HepG2 (cell line): ENCODE results near the gene IMPDH1. TPM values are rescaled to one million over a fixed set of nuclear protein-coding genes. Genes with fewer than 3 reads are reported as not detected.

Source experiments
- ATAC-seq: fragments of 200-7000 bp; cut with Tn5 transposase; 3 replicates; pipeline ENCODE4 v1.9.1; 2020; ENCODE audit warnings: mild to moderate bottlenecking, moderate library complexity
- BruUV-seq: library from RNA; stranded (reverse); fragments of 400-500 nt; replicated peaks from 2 replicates; lab custom pipeline; 2021; lab: Mats Ljungman, UMichigan
- CTCF ChIA-PET: fragments of 300-600 bp; formaldehyde crosslinking; extraction: SDS; loops from one replicate; lab custom pipeline; 2021; ENCODE audit warnings: low total read pairs, inconsistent platforms, low intra/inter-chr PET ratio; lab: Yijun Ruan, JAX
- POLR2A ChIA-PET: fragments of 350-600 bp; sonication (Branson Sonifier 250); formaldehyde crosslinking; loops from one replicate; lab custom pipeline; 2020; ENCODE audit warnings: antibody characterized with exemption, inconsistent platforms; lab: Yijun Ruan, JAX
- DNase-seq: peaks from one replicate; pipeline ENCODE4 v3.0.0-alpha.2; 2015; ENCODE audit warnings: low spot score
- FAIRE-seq: peaks from 3 replicates; lab custom pipeline; 2011; peaks lifted over from hg19 to GRCh38; lab: Jason Lieb, UNC
- H2AFZ ChIP-seq: one replicate; pipeline ENCODE4 v1.6.1; 2011; ENCODE audit warnings: low read length, inconsistent platforms
- H3K27ac ChIP-seq: fragments of 300-600 bp; 3 replicates; pipeline ENCODE4 v1.8.0; 2011; ENCODE audit warnings: mixed run types, mild to moderate bottlenecking, mixed read lengths, low read length, inconsistent platforms; ENCODE audit not compliant: insufficient read depth; ENCODE audit errors: extremely low read length
- H3K27me3 ChIP-seq, 2 experiments: fragments of 200-600 bp in 1 of 2; 2 replicates in 1 of 2; 3 replicates in 1 of 2; pipeline versions ENCODE4 v1.6.0 to v1.8.0; 2011; ENCODE audit warnings: low read length in 2 of 2, mild to moderate bottlenecking in 2 of 2, moderate library complexity in 2 of 2, inconsistent platforms in 1 of 2; ENCODE audit not compliant: insufficient read depth in 2 of 2, control insufficient read depth in 1 of 2
- H3K36me3 ChIP-seq, 2 experiments: fragments of 200-600 bp in 1 of 2; replicated peaks in 1 of 2; 2 replicates in 1 of 2; 3 replicates in 1 of 2; pipeline versions ENCODE4 v1.5.1 to v1.8.0; 2011; ENCODE audit warnings: low read length in 2 of 2, inconsistent platforms in 1 of 2; ENCODE audit not compliant: insufficient read depth in 2 of 2, control insufficient read depth in 1 of 2
- H3K4me1 ChIP-seq: 2 replicates; pipeline ENCODE4 v1.5.1; 2012; ENCODE audit warnings: low read length, inconsistent platforms; ENCODE audit not compliant: insufficient read depth
- H3K4me2 ChIP-seq: 2 replicates; pipeline ENCODE4 v1.6.0; 2011; ENCODE audit warnings: low read depth, low read length, inconsistent platforms
- H3K4me3 ChIP-seq, 3 experiments: fragments of 200-600 bp in 1 of 3; sonication (generic), shearing (Covaris generic) in 1 of 3; replicated peaks in 1 of 3; 2 replicates each; pipeline ENCODE4 v1.5.1; 2011 to 2016; ENCODE audit warnings: low read length in 3 of 3, inconsistent platforms in 2 of 3, low read depth in 2 of 3, mild to moderate bottlenecking in 2 of 3, control low read depth in 1 of 3, mixed read lengths in 1 of 3; ENCODE audit not compliant: insufficient read depth in 1 of 3
- H3K79me2 ChIP-seq: one replicate; pipeline ENCODE4 v1.6.1; 2011; ENCODE audit warnings: low read length, inconsistent platforms; ENCODE audit not compliant: insufficient read depth
- H3K9ac ChIP-seq: 2 replicates; pipeline ENCODE4 v1.6.0; 2011; ENCODE audit warnings: mild to moderate bottlenecking, low read depth, low read length, inconsistent platforms; ENCODE audit not compliant: insufficient read depth
- H3K9me3 ChIP-seq: 2 replicates; pipeline ENCODE4 v1.5.1; 2012; ENCODE audit warnings: mild to moderate bottlenecking, low read length
- H4K20me1 ChIP-seq: 2 replicates; pipeline ENCODE4 v1.6.0; 2011; ENCODE audit warnings: inconsistent platforms, mild to moderate bottlenecking, low read length, moderate library complexity; ENCODE audit not compliant: insufficient read depth
- CEBPB ChIP-seq: IDR thresholded peaks from 2 replicates; pipeline ENCODE4 v1.6.1; 2011; ENCODE audit warnings: low read depth, low read length, improper control_type of control experiment, borderline replicate concordance
- CEBPG ChIP-seq: IDR thresholded peaks from 2 replicates; pipeline ENCODE4 v1.6.1; 2016
- FOSL2 ChIP-seq: sonication (generic); formaldehyde crosslinking; IDR thresholded peaks from 2 replicates; pipeline ENCODE4 v1.4.0; 2020; ENCODE audit warnings: missing genetic modification reagents
- HMG20A ChIP-seq: IDR thresholded peaks from 2 replicates; pipeline ENCODE4 v1.6.1; 2016; ENCODE audit warnings: borderline replicate concordance
- HNF4A ChIP-seq: sonication (generic); formaldehyde crosslinking; IDR thresholded peaks from 2 replicates; pipeline ENCODE4 v1.4.0; 2020; ENCODE audit warnings: missing genetic modification reagents
- KAT8 ChIP-seq: IDR thresholded peaks from 2 replicates; pipeline ENCODE4 v1.6.1; 2016; ENCODE audit warnings: missing genetic modification reagents, missing compliant biosample characterization
- KLF16 ChIP-seq, 2 experiments: sonication (generic) in 1 of 2; formaldehyde crosslinking in 1 of 2; IDR thresholded peaks; 2 replicates each; pipeline versions ENCODE4 v1.6.1 to v1.8.0; 2016 to 2023; ENCODE audit warnings: missing genetic modification reagents in 2 of 2, missing compliant biosample characterization in 1 of 2
- MAFF ChIP-seq: IDR thresholded peaks from 2 replicates; pipeline ENCODE4 v1.6.1; 2011; ENCODE audit warnings: low read depth, low read length, improper control_type of control experiment
- MAFK ChIP-seq, 2 experiments: IDR thresholded peaks in 1 of 2; conservative IDR thresholded peaks in 1 of 2; 2 replicates each; pipeline ENCODE4 v1.6.1; 2011; ENCODE audit warnings: improper control_type of control experiment in 2 of 2, low read length in 2 of 2
- MLXIP ChIP-seq: sonication (generic); formaldehyde crosslinking; IDR thresholded peaks from 2 replicates; pipeline ENCODE4 v1.9.0; 2021; ENCODE audit warnings: missing genetic modification reagents, borderline replicate concordance
- NR2F6 ChIP-seq, 2 experiments: IDR thresholded peaks; 2 replicates each; pipeline ENCODE4 v1.6.1; 2016; ENCODE audit warnings: antibody characterized with exemption in 1 of 2, mild to moderate bottlenecking in 1 of 2
- RARA ChIP-seq: IDR thresholded peaks from 2 replicates; pipeline ENCODE4 v1.6.1; 2016; ENCODE audit warnings: missing genetic modification reagents, missing compliant biosample characterization
- RXRB ChIP-seq: IDR thresholded peaks from 2 replicates; pipeline ENCODE4 v1.6.1; 2016; ENCODE audit warnings: borderline replicate concordance, missing genetic modification reagents, missing compliant biosample characterization
- SALL1 ChIP-seq: sonication (generic); formaldehyde crosslinking; IDR thresholded peaks from 2 replicates; pipeline ENCODE4 v1.8.0; 2022; ENCODE audit warnings: mild to moderate bottlenecking, missing genetic modification reagents
- SKI ChIP-seq: fragments of 450-650 bp; IDR thresholded peaks from one replicate; pipeline ENCODE4 v1.6.1; 2018; ENCODE audit warnings: mild to moderate bottlenecking; ENCODE audit not compliant: partially characterized antibody
- TCF7 ChIP-seq: sonication (generic); IDR thresholded peaks from 2 replicates; pipeline ENCODE4 v1.6.1; 2016; ENCODE audit warnings: antibody characterized with exemption, low read depth
- TP53 ChIP-seq: sonication (generic); formaldehyde crosslinking; conservative IDR thresholded peaks from 2 replicates; pipeline ENCODE4 v1.4.0; 2020; ENCODE audit warnings: missing genetic modification reagents
- ZGPAT ChIP-seq: IDR thresholded peaks from 2 replicates; pipeline ENCODE4 v1.6.1; 2016; ENCODE audit warnings: mild to moderate bottlenecking
- ZNF543 ChIP-seq: sonication (generic); formaldehyde crosslinking; IDR thresholded peaks from 2 replicates; pipeline ENCODE4 v1.4.0; 2020; ENCODE audit warnings: mild to moderate bottlenecking, missing genetic modification reagents
- WGBS: methylation state at CpG from one replicate; pipeline ENCODE4 v1.1.6; 2017; ENCODE audit warnings: low lambda C conversion rate; 5-methylcytosine and 5-hydroxymethylcytosine counted together
- in situ Hi-C: cut with HindIII; loops from 2 replicates; pipeline ENCODE4 v1.10.0; 2017; ENCODE audit warnings: low pct_unique_long_range_greater_than_20kb; ENCODE audit not compliant: extremely low pct_ligation_motif_present
- intact Hi-C: fragments of 100-400 bp; cut with micrococcal nuclease; formaldehyde crosslinking; loops from one replicate; pipeline ENCODE4 v1.10.0; 2022; ENCODE audit not compliant: unreplicated experiment
- polyA plus RNA-seq, 8 experiments: library from polyadenylated mRNA; depleted of rRNA in 3 of 8; stranded (reverse) in 7 of 8; unstranded in 1 of 8; fragments of >200 nt; fragmentation: Illumina TruSeq in 4 of 8; extraction: Trizol in 4 of 8; gene quantifications; 2 replicates each; pipeline versions ENCODE4 v1.2.1 to v1.2.3, GENCODE V29; 2011 to 2016; ENCODE audit warnings: low read depth in 4 of 8, missing spikeins in 1 of 8, mixed read lengths in 1 of 8; ENCODE audit not compliant: insufficient read depth in 1 of 8
- total RNA-seq, 5 experiments: library from RNA; depleted of rRNA; stranded (reverse); fragments of >200 nt; fragmentation: Illumina TruSeq; extraction: Trizol; gene quantifications; 2 replicates each; pipeline ENCODE4 v1.2.3, GENCODE V29; 2016; ENCODE audit warnings: low read depth in 1 of 5

Gene IMPDH1
- total and polyA plus RNA-seq, 2 of the 13 experiments (the other 11 are each of a cell fraction or from before 2014, with no cell fraction given) = 22.8 to 34.0 TPM

GRCh38 chr7:128435327-128435686 lies 25.5 kb upstream of the IMPDH1 start (continued):
- TF ChIP-seq RXRB (CRISPR knock-in tag) (peak; percentile 37; the same call in 1 of the 2 replicates), TCF7 (peak; percentile 92)

- H2AFZ ChIP-seq = no peak overlapping the region
- no peaks in the 10 kb centered on the region for H3K9me3 ChIP-seq
- intact Hi-C loops = no loop called here
- no peak overlapping the region for H3K27ac ChIP-seq
- FAIRE-seq = no peak
- POLR2A ChIA-PET = interaction anchor here (0.9 to 3.3 kb wide), 7 partner anchors 10 to 43 kb away, joined by 3 to 54 read pairs (median 6); partner anchors contain the start of gene HILPDA
- CTCF ChIA-PET = interaction anchor here (2.1 kb wide), 1 partner anchor 27 kb away, joined by 7 read pairs; no protein-coding TSS in a partner anchor
- 5% methylated on average over 4 of the region's 4 CpGs for WGBS
- no peaks in the 10 kb centered on the region for H3K36me3 ChIP-seq
- peak; percentile 60 for ATAC-seq
- H3K79me2 ChIP-seq = no peaks in the 10 kb centered on the region
- peak; percentile 59 for DNase-seq
- peaks cover 40% of the 10 kb centered on the region for H3K4me1 ChIP-seq
- no TSS peak for BruUV-seq
- H3K27me3 ChIP-seq = peaks cover 2 to 10% of the 10 kb centered on the region in 2 experiments; a peak in 2 of 5 replicates
- peak overlapping the region; percentile 39; the same call in 1 of the 2 replicates for H3K4me2 ChIP-seq
- H3K9ac ChIP-seq = no peak overlapping the region
- H3K4me3 ChIP-seq = no peak overlapping the region
- no peaks in the 10 kb centered on the region for H4K20me1 ChIP-seq
- in situ Hi-C loops = loop anchor here (25.0 kb wide), 1 partner anchor 453 kb away; no protein-coding TSS in a partner anchor
- TF ChIP-seq HMG20A (CRISPR knock-in tag) = peak; percentile 29; the same call in 1 of the 2 replicates
- peak; percentile 79 for TF ChIP-seq MAFF
- TF ChIP-seq MLXIP (CRISPR knock-in tag) = no peak
- 0 out of 2 replicates have a peak, but pooled peaks have one; percentile 22 for TF ChIP-seq SALL1 (CRISPR knock-in tag)
- 0 out of 2 replicates have a peak, but pooled peaks have one; percentile 14 for TF ChIP-seq KAT8
- no peak for TF ChIP-seq ZNF543 (CRISPR knock-in tag)
- TF ChIP-seq CEBPG (CRISPR knock-in tag) = peak; percentile 50
- TF ChIP-seq NR2F6 (IDR thresholded peaks at IDR 0.05) = 0 out of 2 replicates have a peak, but pooled peaks have one; percentile 13
- no peak for TF ChIP-seq NR2F6 (CRISPR knock-in tag; IDR thresholded peaks at IDR 0.05)
- TF ChIP-seq ZGPAT (CRISPR knock-in tag) = 0 out of 2 replicates have a peak, but pooled peaks have one; percentile 23
- TF ChIP-seq SKI = no peak
- peak; percentile 47 for TF ChIP-seq RARA (CRISPR knock-in tag)
- TF ChIP-seq FOSL2 (CRISPR knock-in tag) = peak; percentile 86
- no peak for TF ChIP-seq TP53 (CRISPR knock-in tag)
- no peak for TF ChIP-seq KLF16 (CRISPR knock-in tag; IDR thresholded peaks at IDR 0.05)
- peak; percentile 67; the same call in 1 of the 2 replicates for TF ChIP-seq CEBPB
- 0 out of 2 replicates have a peak, but pooled peaks have one; percentile 13 for TF ChIP-seq HNF4A (CRISPR knock-in tag)
- peak; percentile 79 to 81 for TF ChIP-seq MAFK (conservative IDR thresholded peaks at IDR 0.05 in 1 of 2, IDR thresholded peaks at IDR 0.05 in 1 of 2; ENCODE audit: low read length in 2 of 2)
Observed at GRCh38 chr7:128434413-128435326, 24.9 kb upstream of the IMPDH1 start.
